Left ventricle myocardium inferior (tissue), 1 donor: ENCODE measurements around the gene ANXA10. TPM values are rescaled to one million over a fixed set of nuclear protein-coding genes. Genes with fewer than 3 reads are reported as not detected.

Experiments
- DNase-seq: peaks from one replicate; pipeline ENCODE4 v3.0.0-alpha.2; 2020
- H3K27ac ChIP-seq: fragments of 200-600 bp; replicated peaks from 2 replicates; pipeline ENCODE4 v1.8.0; 2021
- H3K27me3 ChIP-seq: fragments of 200-600 bp; 2 replicates; pipeline ENCODE4 v1.8.0; 2021; ENCODE audit warnings: low read depth
- H3K36me3 ChIP-seq: fragments of 200-600 bp; 2 replicates; pipeline ENCODE4 v1.8.0; 2021
- H3K4me1 ChIP-seq: fragments of 200-600 bp; 2 replicates; pipeline ENCODE4 v1.8.0; 2021
- H3K4me3 ChIP-seq: fragments of 200-600 bp; 2 replicates; pipeline ENCODE4 v1.8.0; 2021; ENCODE audit warnings: mild to moderate bottlenecking, moderate library complexity
- H3K9me3 ChIP-seq: fragments of 200-600 bp; replicated peaks from 2 replicates; pipeline ENCODE4 v1.8.0; 2021
- intact Hi-C: fragments of 100-400 bp; cut with micrococcal nuclease; formaldehyde crosslinking; loops from one replicate; pipeline ENCODE4 v1.11.0; 2022
- total RNA-seq: library from RNA; stranded (reverse); fragmentation: NEBNext Ultra II Directional; extraction: Animal tissue kit (Norgen Biotek cat#: 25700); gene quantifications from one replicate; pipeline ENCODE4 v1.2.1, GENCODE V29; 2021
- TF ChIP-seq, protein P1 (sequence below): fragments of 200-600 bp; IDR thresholded peaks from 2 replicates; pipeline ENCODE4 v1.8.0; 2021; ENCODE audit warnings: antibody characterized with exemption, mild to moderate bottlenecking, borderline replicate concordance
- donor health status: DM: no; HTN: yes; CAD: no; lungs with severe emphysema.

The ANXA10 gene
- total RNA-seq, 1 donor from 2014 or later = not detected

DNA sequence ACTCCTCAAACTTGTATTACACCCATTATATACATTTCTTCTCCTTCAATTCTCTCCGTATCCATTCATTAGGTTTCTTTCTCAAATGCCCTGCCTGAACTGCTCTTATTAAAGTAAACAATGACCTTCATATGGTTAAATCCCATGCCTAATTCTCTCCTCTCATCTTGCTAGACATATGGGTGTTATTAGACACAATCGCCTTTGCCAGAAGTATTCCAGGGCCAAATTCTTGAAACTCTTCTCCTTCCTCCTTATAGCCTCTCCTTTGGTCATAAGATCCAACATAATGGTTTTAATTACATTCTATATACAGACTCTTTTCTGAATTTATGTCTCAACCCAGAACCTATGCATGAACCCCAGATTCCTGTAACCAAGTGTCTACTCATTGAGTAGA lies 4.8 kb downstream of the ANXA10 start:
- Histone ChIP-seq H3K4me3 (no peak overlapping the region), H3K9me3 (peaks cover 7% of the 10 kb centered on the region), H3K27me3 (no peaks in the 10 kb centered on the region), H3K36me3 (no peaks in the 10 kb centered on the region), H3K4me1 (no peaks in the 10 kb centered on the region), H3K27ac (no peak overlapping the region)
- intact Hi-C loops = no loop called here
- DNase-seq = no peak
- TF ChIP-seq, protein P1, sequence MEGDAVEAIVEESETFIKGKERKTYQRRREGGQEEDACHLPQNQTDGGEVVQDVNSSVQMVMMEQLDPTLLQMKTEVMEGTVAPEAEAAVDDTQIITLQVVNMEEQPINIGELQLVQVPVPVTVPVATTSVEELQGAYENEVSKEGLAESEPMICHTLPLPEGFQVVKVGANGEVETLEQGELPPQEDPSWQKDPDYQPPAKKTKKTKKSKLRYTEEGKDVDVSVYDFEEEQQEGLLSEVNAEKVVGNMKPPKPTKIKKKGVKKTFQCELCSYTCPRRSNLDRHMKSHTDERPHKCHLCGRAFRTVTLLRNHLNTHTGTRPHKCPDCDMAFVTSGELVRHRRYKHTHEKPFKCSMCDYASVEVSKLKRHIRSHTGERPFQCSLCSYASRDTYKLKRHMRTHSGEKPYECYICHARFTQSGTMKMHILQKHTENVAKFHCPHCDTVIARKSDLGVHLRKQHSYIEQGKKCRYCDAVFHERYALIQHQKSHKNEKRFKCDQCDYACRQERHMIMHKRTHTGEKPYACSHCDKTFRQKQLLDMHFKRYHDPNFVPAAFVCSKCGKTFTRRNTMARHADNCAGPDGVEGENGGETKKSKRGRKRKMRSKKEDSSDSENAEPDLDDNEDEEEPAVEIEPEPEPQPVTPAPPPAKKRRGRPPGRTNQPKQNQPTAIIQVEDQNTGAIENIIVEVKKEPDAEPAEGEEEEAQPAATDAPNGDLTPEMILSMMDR = no peak

DNA sequence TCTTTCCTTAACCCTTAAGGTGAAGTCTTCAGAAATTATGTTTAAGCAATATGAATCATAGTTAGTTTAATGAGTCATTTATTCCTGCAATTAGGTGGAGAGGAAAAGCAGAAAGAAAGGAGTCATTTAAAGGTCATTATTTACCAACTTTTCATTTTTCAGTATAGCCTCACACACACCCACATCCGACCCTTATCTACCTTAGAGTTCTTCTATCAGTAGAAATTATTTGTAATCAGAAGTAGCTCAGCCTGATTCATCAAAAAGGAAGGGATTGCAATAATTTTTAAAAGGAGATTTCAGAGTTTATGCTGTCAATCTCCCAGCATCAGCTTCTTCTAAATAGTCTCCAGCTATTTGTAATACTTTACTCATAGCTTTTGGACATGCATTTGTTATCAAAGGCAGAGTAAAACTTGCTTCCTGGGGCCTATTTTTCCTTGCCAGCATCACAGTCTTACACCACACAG lies 5.9 kb downstream of the ANXA10 start:
- Histone ChIP-seq H3K36me3 (no peaks in the 10 kb centered on the region), H3K4me1 (no peaks in the 10 kb centered on the region), H3K27ac (no peak overlapping the region), H3K4me3 (no peak overlapping the region), H3K9me3 (peaks cover 7% of the 10 kb centered on the region), H3K27me3 (no peaks in the 10 kb centered on the region)
- TF ChIP-seq, protein P1 = no peak
- intact Hi-C loops = no loop called here
- DNase-seq = no peak

DNA sequence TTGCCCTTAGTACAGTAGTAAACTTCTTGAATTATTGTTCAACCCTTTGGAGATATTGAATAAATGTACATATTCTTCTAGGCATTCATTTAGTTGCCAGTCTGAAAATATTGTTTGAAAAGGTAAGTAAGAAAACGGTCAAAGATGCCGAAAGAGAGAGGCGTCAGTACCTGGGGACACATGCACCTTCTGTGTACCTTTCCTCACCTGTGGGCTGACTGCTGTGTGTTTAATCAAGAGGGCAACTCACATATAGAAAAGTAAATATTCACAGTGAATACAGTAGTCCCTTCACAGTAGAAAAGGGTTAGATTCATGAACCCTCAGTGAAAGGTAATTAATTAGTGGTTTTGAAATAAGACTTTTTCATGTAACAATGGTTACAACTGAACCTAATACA lies 6.9 kb downstream of the ANXA10 start:
- peaks cover 7% of the 10 kb centered on the region for H3K9me3 ChIP-seq
- no peak for DNase-seq
- H3K27ac ChIP-seq = no peak overlapping the region
- H3K4me1 ChIP-seq = no peaks in the 10 kb centered on the region
- no peaks in the 10 kb centered on the region for H3K27me3 ChIP-seq
- H3K4me3 ChIP-seq = no peak overlapping the region
- intact Hi-C loops = no loop called here
- TF ChIP-seq, protein P1 = no peak
- H3K36me3 ChIP-seq = no peaks in the 10 kb centered on the region

DNA sequence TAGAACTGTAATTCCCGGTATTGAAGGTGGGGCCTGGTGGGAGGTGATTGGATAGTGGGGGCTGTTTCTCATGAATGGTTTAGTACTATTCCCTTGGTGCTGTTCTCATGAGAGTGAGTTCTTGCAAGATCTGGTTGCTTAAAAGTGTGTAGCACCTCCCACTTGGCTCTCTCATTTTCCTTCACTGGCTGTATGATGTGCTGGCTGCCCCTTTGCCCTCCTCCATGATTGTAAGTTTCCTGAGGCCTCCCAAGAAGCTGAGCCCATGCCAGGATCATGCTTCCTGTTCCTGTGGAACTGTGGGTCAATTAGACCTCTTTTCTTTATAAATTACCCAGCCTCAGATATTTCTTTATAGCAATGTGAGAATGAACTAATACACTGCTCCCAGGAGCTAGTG lies 8.7 kb downstream of the ANXA10 start:
- intact Hi-C loops = no loop called here
- no peak overlapping the region for H3K4me3 ChIP-seq

DNA sequence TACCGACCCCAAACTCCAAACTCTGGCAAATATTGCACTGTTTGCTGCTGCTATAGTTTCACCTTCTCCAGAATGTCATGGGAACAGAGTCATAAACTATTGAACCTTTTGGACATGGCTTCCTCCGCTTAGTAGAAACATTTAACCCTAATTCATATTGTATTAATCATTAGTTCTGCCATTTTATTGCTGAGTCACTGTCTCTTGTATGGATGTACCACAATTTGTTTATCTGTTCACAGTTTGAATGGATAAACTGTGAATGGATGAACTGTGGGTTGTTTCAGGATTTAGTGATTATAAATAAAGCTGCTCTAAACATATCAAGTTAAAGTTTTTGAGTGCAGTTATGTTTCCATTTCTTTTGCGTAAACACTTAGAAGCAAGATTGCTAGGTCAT lies 10.1 kb downstream of the ANXA10 start:
- Histone ChIP-seq H3K4me3 (no peak overlapping the region), H3K4me1 (no peaks in the 10 kb centered on the region), H3K36me3 (no peaks in the 10 kb centered on the region), H3K27me3 (no peaks in the 10 kb centered on the region), H3K27ac (no peak overlapping the region), H3K9me3 (peaks cover 7% of the 10 kb centered on the region)
- TF ChIP-seq, protein P1 = no peak
- intact Hi-C loops = no loop called here
- no peak for DNase-seq

More for the DNA sequence above, 8.7 kb downstream of the ANXA10 start:
- H3K9me3 ChIP-seq = peaks cover 7% of the 10 kb centered on the region
- no peaks in the 10 kb centered on the region for H3K36me3 ChIP-seq
- H3K27ac ChIP-seq = no peak overlapping the region
- DNase-seq = no peak
- TF ChIP-seq, protein P1 = no peak
- no peaks in the 10 kb centered on the region for H3K27me3 ChIP-seq
- no peaks in the 10 kb centered on the region for H3K4me1 ChIP-seq
